GM12874 (cell line): ENCODE data around the gene COMMD1.

Experiments
- TF ChIP-seq, protein P1 (sequence below): IDR thresholded peaks from 2 replicates; pipeline ENCODE4 v1.5.1; 2011; ENCODE audit warnings: low read depth, mild to moderate bottlenecking, control low read depth, low read length, moderate library complexity; ENCODE audit not compliant: insufficient read depth

COMMD1 gene

DNA sequence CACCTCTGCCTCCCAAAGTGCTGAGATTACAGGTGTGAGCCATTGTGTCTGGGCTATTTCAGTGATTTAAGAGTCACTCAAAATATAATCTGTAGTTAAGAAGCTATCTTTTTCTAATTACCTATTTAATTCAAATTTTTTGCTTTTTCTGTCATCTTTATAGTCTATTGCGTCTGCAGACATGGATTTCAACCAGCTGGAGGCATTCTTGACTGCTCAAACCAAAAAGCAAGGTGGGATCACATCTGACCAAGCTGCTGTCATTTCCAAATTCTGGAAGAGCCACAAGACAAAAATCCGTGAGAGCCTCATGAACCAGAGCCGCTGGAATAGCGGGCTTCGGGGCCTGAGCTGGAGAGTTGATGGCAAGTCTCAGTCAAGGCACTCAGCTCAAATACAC, 95.1 kb downstream of the COMMD1 start:
- TF ChIP-seq, protein P1, sequence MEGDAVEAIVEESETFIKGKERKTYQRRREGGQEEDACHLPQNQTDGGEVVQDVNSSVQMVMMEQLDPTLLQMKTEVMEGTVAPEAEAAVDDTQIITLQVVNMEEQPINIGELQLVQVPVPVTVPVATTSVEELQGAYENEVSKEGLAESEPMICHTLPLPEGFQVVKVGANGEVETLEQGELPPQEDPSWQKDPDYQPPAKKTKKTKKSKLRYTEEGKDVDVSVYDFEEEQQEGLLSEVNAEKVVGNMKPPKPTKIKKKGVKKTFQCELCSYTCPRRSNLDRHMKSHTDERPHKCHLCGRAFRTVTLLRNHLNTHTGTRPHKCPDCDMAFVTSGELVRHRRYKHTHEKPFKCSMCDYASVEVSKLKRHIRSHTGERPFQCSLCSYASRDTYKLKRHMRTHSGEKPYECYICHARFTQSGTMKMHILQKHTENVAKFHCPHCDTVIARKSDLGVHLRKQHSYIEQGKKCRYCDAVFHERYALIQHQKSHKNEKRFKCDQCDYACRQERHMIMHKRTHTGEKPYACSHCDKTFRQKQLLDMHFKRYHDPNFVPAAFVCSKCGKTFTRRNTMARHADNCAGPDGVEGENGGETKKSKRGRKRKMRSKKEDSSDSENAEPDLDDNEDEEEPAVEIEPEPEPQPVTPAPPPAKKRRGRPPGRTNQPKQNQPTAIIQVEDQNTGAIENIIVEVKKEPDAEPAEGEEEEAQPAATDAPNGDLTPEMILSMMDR = no peak

DNA sequence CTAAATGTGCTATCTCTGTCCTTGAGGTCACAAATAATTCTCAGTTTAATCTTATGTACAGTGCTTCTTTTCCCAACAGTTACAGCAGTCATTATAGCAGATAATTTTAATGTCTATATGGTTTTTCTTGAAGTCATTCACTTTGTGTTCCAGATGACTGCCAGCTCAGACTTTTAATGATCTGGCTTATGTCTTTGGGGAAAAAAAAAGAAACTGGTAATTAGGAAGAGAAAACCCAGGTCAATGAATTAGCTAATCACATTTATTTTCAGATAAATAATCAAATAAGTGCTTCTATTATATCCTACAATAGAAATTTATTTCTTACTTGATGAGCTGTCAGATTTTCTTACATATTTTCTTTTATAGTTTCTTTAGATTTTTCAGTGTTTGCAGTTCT, 96.0 kb downstream of the COMMD1 start:
- TF ChIP-seq, protein P1 = no peak

DNA sequence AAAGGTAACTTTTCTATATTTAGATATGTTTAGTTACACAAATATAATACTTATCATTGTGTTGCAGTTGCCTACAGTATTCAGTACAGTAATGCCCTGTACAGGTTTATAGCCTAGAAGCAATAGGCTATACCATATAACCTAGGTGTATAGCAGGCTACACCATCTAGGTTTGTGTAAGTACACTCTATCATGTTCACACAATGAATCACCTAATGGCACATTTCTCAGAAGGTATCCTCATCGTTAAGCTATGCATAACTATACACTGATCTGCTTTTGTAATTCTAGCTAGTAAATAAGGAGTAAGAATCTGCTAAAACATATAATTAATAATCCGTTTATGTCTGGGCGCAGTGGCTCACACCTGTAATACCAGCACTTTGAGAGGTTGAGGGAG, 102.1 kb downstream of the COMMD1 start:
- TF ChIP-seq, protein P1 = no peak

DNA sequence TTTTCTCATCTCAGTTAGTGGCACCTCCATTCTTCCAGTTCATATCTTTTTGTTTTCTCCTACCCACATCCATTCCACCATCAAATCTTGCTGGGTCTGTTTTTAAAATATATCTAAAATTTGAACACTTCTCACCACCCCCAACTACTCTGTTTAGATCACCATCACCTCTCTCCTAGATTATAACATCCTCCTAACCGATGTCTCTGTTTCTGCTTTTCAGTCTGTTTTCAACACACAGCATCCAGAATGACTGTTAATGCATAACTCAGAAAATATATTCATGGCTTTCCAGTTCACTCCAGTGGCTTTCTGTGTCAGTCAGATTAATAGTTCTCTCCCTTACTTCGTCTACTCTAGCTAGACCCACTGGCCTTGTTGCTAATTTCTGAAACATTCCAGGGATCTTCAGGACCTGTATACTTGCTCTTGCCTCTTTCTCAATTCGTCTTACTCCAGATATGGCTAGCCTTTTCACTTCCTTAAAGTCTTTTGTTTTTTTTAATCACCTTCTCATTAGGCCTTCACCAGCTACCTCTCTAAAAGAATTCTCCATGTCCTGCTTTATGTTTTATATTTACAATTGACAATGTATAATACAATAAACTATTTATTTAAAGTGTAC, 105.3 kb downstream of the COMMD1 start:
- TF ChIP-seq, protein P1 = no peak

DNA sequence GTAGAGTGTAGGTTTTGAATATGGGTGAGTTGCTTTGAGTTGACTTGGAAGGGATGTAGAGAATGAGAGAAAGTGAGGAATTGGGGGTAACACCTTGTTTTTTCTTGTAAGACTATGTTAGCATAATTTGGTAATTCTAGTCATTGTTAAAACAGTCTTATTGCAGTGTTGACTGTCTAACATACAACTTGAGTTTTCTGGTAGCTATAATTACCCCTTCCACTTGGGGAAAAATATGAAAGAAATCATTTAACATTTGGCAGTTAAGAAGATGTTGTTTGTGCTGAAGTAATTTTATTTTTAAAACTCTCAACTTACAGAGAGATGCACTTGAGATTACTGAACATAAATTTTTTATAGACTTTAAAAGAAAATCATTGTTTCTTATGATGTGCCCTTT, 108.2 kb downstream of the COMMD1 start:
- TF ChIP-seq, protein P1 = no peak

DNA sequence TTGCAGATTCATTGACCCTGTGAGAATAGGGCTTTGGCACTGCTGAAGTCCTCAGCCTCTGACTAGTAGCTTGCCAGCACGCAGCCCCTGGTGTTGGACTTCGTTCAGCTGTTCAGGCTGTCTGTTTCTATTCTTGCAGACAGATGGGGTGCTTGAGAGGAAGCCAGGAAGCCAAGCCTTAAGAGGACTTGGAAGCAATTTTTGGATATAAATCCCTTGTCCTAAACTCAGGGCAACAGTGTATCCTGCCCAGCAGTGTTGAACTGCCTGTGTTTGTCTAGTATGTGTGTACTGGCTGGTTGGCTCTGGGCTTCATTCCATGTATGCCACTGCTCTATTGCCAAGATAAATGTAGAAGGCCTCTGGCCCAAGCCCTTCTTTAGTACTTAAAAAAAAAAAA, 108.6 kb downstream of the COMMD1 start:
- TF ChIP-seq, protein P1 = peak; percentile 3; the same call in 1 of the 2 replicates

DNA sequence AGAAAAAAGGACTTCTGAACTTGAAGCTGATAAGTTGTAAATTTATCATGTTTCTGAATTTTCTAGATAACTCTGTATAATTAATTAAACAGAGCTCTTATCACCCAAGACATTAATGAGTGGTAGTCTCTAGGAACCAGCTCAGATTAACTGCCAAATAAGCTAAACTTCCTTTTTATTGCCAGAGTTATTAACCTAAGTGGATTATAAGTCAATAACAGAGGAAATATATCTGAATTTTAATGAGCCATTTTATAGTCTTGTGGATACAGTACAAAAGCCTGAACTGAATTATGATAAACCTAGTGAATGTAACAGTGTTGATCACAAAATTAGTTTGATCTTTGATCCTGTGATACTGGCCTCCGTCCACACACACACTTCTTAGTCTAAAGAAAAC, 111.5 kb downstream of the COMMD1 start:
- TF ChIP-seq, protein P1 = no peak
